Stomach (tissue), 9 donors: ENCODE measurements around the gene PAX5. TPM values are rescaled to one million over a fixed set of nuclear protein-coding genes. Genes with fewer than 3 reads are reported as not detected.
A peak's percentile ranks its signal among the peaks of the same experiment; 100 is the strongest.

ENCODE experiments used
- DNase-seq, 2 donors: peaks; one replicate each; pipeline versions ENCODE4 v3.0.0 to v3.0.0-alpha.2; 2013 to 2019
- H3K27ac ChIP-seq, 5 donors: fragments of 200-600 bp in 4 of 5; sonication (generic) in 4 of 5; one replicate each; pipeline ENCODE4 v1.5.1; 2013 to 2019; ENCODE audit warnings: mild to moderate bottlenecking in 1 of 5, moderate library complexity in 1 of 5
- H3K27me3 ChIP-seq, 3 donors: fragments of 200-600 bp; sonication (generic); one replicate each; pipeline ENCODE4 v1.5.1; 2017 to 2019; ENCODE audit warnings: mixed run types in 1 of 3
- H3K36me3 ChIP-seq, 4 donors: fragments of 200-600 bp; sonication (generic); 1 replicate in 3 of 4; 2 replicates in 1 of 4; pipeline ENCODE4 v1.5.1; 2016 to 2019
- H3K4me1 ChIP-seq, 4 donors: fragments of 200-600 bp; sonication (generic); one replicate each; pipeline ENCODE4 v1.5.1; 2016 to 2019
- H3K4me3 ChIP-seq, 4 donors: fragments of 200-600 bp; sonication (generic) in 3 of 4; one replicate each; pipeline ENCODE4 v1.5.1; 2016 to 2019; ENCODE audit warnings: mild to moderate bottlenecking in 1 of 4
- H3K9me3 ChIP-seq, 4 donors: fragments of 200-600 bp; sonication (generic); one replicate each; pipeline ENCODE4 v1.5.1; 2016 to 2019
- CTCF ChIP-seq, 7 experiments: fragments of 450-650 bp in 4 of 7; fragments of 200-600 bp in 3 of 7; sonication (generic) in 3 of 7; IDR thresholded peaks; one replicate each; pipeline ENCODE4 v1.5.1; 2016 to 2019; ENCODE audit warnings: antibody characterized with exemption in 7 of 7, control low read depth in 2 of 7, mild to moderate bottlenecking in 1 of 7
- EP300 ChIP-seq: sonication (generic); formaldehyde crosslinking; IDR thresholded peaks from one replicate; pipeline ENCODE4 v1.6.1; 2017; ENCODE audit warnings: antibody characterized with exemption
- POLR2A ChIP-seq, 4 donors: fragments of 450-650 bp; IDR thresholded peaks; one replicate each; pipeline ENCODE4 v1.6.1; 2016; ENCODE audit warnings: antibody characterized with exemption in 4 of 4, control low read depth in 2 of 4, mild to moderate bottlenecking in 1 of 4, moderate library complexity in 1 of 4
- POLR2AphosphoS5 ChIP-seq, 3 donors: sonication (generic); formaldehyde crosslinking; IDR thresholded peaks; one replicate each; pipeline ENCODE4 v1.6.1; 2016; ENCODE audit warnings: antibody characterized with exemption in 3 of 3
- WGBS, 5 donors: extraction: QIAGEN DNeasy Blood & Tissue Kit in 3 of 5; methylation state at CpG; one replicate each; pipeline versions ENCODE4 v1.1.5 to v1.1.7; 2013 to 2018; 5-methylcytosine and 5-hydroxymethylcytosine counted together
- intact Hi-C: fragments of 100-400 bp; cut with DNase I; formaldehyde crosslinking; loops from one replicate; pipeline ENCODE4 v1.15.1; 2023; ENCODE audit warnings: low total_unique reads
- polyA plus RNA-seq, 3 donors: library from polyadenylated mRNA; stranded (reverse); fragments of 200-250 nt; gene quantifications; one replicate each; pipeline ENCODE4 v1.2.3, GENCODE V29; 2013
- total RNA-seq, 5 donors: library from RNA; depleted of rRNA; stranded (reverse); fragments of >200 nt; gene quantifications; one replicate each; pipeline versions ENCODE4 v1.1.0 to v1.2.3, GENCODE V29; 2014 to 2016
- donor health status: healthy with polysubstance abuse.
- donor health status: Bipolar disorder and iron deficiency.
- donor health status: healthy.

The PAX5 gene
- total and polyA plus RNA-seq, 8 donors: 0.43 to 1.3 TPM; not detected in 6

- TF ChIP-seq CTCF (IDR thresholded peaks at IDR 0.05) (no peak), EP300 (no peak), POLR2AphosphoS5 (IDR thresholded peaks at IDR 0.05) (no peak), POLR2A (IDR thresholded peaks at IDR 0.05) (no peak)
- Histone ChIP-seq H3K4me3 (peak overlapping the region; percentile 6 to 23 (median 15)), H3K27me3 (peaks cover 0 to 38% (median 3%) of the 10 kb centered on the region in 3 donors), H3K36me3 (no peaks in the 10 kb centered on the region), H3K27ac (no peak overlapping the region), H3K9me3 (no peaks in the 10 kb centered on the region), H3K4me1 (peaks cover 0 to 9% (median 0%) of the 10 kb centered on the region in 4 donors)
- DNase-seq: peak in 1 of 2 donors; percentile 75
- WGBS, 5 donors: 22 to 33% (median 26%) methylated on average over 26 of the region's 26 CpGs
- intact Hi-C loops: no loop called here
These were observed 72.3 kb downstream of the PAX5 start for GRCh38 chr9:36961561-36962325.

GRCh38 chr9:36961051-36961450 is 73.0 kb downstream of the PAX5 start:
- no peak overlapping the region for H3K4me3 ChIP-seq
- 52 to 65% (median 63%) methylated on average over 4 of the region's 4 CpGs for WGBS, 5 donors
- no peak overlapping the region for H3K27ac ChIP-seq
- peaks cover 0 to 45% (median 4%) of the 10 kb centered on the region in 3 donors for H3K27me3 ChIP-seq
- no peaks in the 10 kb centered on the region for H3K9me3 ChIP-seq
- TF ChIP-seq POLR2AphosphoS5 (IDR thresholded peaks at IDR 0.05) (no peak), EP300 (no peak), CTCF (IDR thresholded peaks at IDR 0.05) (no peak), POLR2A (IDR thresholded peaks at IDR 0.05) (no peak)
- intact Hi-C loops: no loop called here
- H3K36me3 ChIP-seq: no peaks in the 10 kb centered on the region
- DNase-seq: no peak
- H3K4me1 ChIP-seq: peaks cover 0 to 9% (median 0%) of the 10 kb centered on the region in 4 donors

GRCh38 chr9:36960575-36960955 is 73.5 kb downstream of the PAX5 start:
- no peak overlapping the region for H3K27ac ChIP-seq
- H3K36me3 ChIP-seq: no peaks in the 10 kb centered on the region
- DNase-seq: no peak
- H3K9me3 ChIP-seq: no peaks in the 10 kb centered on the region
- H3K4me3 ChIP-seq: no peak overlapping the region
- TF ChIP-seq POLR2AphosphoS5 (IDR thresholded peaks at IDR 0.05) (no peak), POLR2A (IDR thresholded peaks at IDR 0.05) (no peak), EP300 (no peak)
- WGBS, 5 donors: 93 to 96% (median 95%) methylated on average over 7 of the region's 7 CpGs
- intact Hi-C loops: no loop called here
- H3K27me3 ChIP-seq: peaks cover 0 to 49% (median 4%) of the 10 kb centered on the region in 3 donors
- peaks cover 0 to 9% (median 0%) of the 10 kb centered on the region in 4 donors for H3K4me1 ChIP-seq

- DNase-seq: no peak
- Histone ChIP-seq H3K4me1 (peaks cover 0 to 9% (median 0%) of the 10 kb centered on the region in 4 donors), H3K4me3 (no peak overlapping the region), H3K27me3 (peaks cover 0 to 53% (median 4%) of the 10 kb centered on the region in 3 donors), H3K36me3 (no peaks in the 10 kb centered on the region), H3K9me3 (no peaks in the 10 kb centered on the region), H3K27ac (no peak overlapping the region)
- TF ChIP-seq EP300 (no peak), CTCF (IDR thresholded peaks at IDR 0.05) (no peak), POLR2A (IDR thresholded peaks at IDR 0.05) (no peak), POLR2AphosphoS5 (IDR thresholded peaks at IDR 0.05) (no peak)
- intact Hi-C loops: no loop called here
- WGBS, 5 donors: 90 to 95% (median 93%) methylated on average over 12 of the region's 12 CpGs
These were observed 74.1 kb downstream of the PAX5 start for GRCh38 chr9:36959681-36960574.
